Measurements from ENCODE around the gene PSORS1C2.
"Not testable (repeated sequence)": the region's sequence is repeated elsewhere in the genome, so short reads cannot be mapped to it uniquely, and the experiment has no call there.

PSORS1C2 gene

GRCh38 chr6:31138982-31139381, at the start of gene PSORS1C2:
PSORS1C2 (minus strand) TSS chr6:31139066; CDS start chr6:31139026, 40 bp downstream.
- DNase-seq = no peak

GRCh38 chr6:31187780-31188194, 48.9 kb upstream of the PSORS1C2 start:
- no peak for DNase-seq

- no peak for DNase-seq
Observed at GRCh38 chr6:31186052-31186734, 47.3 kb upstream of the PSORS1C2 start.

GRCh38 chr6:31185695-31186051, 46.8 kb upstream of the PSORS1C2 start:
- DNase-seq = not testable (repeated sequence)

DNA sequence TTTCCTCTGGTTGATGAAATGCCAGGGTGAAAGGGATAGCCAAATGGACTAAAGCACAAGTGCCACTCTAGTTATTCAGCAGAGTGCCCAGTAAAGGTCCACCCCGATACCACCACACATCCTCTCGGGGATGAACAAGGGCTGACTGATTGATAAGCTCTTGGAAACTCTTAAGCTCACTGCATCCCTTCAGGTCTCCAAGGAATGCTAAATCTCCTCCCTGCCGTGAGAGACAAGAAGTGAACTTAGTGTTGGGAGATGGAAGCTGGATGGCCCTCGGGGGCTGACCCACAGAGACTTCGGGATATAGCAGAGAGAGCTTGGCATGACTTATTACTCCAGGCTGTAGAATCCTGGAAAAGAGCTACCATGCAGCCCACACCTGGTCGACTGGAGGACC, 45.0 kb upstream of the PSORS1C2 start:
- DNase-seq = not testable (repeated sequence)

DNA sequence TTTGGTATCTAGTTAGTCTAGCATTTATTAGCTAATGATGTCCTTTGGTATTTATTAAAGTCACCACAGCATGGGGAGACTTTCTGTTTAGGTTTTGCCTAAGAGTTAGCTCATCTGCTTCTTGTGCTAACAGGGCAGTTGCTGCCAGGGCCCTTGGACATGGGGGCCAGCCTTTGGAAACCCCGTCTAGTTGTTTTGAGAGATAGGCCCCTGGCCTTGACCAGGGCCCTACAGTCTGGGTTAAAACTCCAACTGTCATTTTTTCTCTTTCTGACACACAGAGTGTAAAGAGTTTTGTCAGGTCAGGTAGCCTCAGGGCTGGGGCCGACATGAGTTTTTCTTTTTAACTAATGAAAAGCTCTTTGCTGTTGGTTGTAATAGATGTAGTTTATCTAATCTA, 44.4 kb upstream of the PSORS1C2 start:
- not testable (repeated sequence) for DNase-seq

DNA sequence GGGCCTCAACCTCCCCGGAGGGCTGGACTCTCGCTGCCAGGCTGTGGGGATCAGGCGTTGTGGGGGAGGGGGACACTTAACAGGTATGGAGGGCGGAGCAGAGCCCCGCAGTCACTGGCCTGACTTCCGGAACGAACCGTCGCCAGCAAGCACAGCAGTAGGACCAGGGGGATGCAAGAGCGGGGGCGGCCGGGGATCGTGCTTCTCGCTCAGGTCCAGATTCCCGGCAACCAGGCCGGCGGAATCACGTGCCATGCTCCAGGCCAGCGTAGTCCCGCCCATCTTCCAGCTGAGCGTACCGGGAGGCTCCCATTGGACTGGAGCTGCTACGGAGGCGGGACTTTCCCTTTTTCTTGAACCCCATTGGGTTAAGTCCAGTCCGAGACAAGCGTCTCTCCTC, 41.6 kb upstream of the PSORS1C2 start:
- DNase-seq = no peak

GRCh38 chr6:31179896-31180295, 41.0 kb upstream of the PSORS1C2 start:
- no peak for DNase-seq

DNA sequence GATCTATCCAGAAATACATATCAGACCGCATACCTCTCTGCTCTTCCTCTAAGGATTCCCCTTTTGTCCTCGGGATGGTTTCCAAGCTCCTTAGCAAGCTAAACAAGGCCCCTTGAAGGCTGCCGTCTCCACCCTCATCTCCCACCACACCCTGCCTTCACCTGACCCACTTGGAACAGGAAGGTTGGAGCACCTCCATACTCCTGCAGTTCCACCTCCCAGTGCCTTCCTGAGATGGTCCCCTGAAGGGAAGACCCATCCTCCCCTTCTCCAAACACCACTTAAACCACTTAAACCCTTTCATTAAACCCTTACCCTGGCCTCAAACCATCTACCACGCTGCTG, 40.1 kb upstream of the PSORS1C2 start:
- no peak for DNase-seq

DNA sequence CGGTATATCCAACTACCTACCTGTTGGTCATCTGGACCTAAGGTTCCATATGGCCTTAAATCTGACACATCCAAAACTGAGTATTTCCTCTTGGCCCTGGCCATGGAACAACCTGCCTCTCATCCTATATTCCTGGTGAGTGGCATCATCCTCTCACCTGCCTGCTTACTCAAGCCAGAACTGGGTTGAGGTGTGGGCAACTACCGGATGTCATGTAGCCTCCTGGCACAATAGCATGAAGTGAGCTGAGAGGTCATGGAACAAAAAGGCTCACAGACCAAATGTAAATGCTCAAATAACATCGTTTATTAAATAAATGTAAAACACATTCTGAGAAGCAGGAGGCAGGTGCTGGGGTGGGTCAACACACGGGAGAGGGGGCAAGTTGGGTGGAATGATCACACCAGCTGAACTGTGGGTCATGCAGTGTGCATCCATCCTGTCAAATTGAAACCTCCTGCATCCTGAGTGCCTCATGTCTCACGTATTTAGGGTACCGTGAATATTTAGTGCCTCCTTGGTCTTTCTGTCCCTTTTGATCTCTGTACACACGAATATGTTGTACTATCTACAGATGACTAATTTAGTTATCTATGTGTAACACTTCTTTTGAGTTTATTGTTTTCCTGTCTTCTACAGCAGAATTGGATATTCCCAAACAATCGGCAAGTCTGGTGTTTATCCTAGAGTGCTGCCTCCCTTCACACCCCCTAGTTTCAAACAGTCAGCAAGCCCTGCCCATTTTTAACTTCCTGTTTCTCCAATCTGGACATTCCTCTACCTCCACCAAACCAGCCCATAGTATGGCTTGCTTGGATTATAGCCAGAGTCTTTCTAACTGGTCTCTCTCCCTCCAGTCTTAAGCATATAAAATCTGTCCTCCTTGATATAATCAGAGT, 39.5 kb upstream of the PSORS1C2 start:
- no peak for DNase-seq

- no peak for DNase-seq
Observed at GRCh38 chr6:31175971-31176370, 37.1 kb upstream of the PSORS1C2 start.

- no peak for DNase-seq
Observed at GRCh38 chr6:31174378-31174777, 35.5 kb upstream of the PSORS1C2 start.

DNA sequence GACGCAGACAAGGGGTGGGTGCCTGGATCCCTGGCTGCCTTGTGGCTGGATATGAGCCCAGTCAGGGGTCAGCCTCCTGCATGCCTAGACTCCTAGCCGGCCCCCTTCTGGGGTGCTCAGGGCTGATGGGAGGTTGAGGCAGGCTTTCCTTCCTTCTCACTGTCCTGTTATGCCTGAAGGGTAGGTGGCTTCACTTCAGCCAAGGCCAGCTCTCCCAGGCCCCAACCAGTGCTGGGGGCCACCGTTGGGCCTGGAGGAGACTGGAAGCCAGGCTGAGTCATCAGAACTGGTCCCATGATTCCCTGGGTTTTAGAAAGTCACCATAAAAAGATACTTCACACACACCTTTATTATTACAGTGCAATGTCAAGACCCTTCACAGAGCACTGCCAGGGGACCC, 34.5 kb upstream of the PSORS1C2 start:
- no peak for DNase-seq

DNA sequence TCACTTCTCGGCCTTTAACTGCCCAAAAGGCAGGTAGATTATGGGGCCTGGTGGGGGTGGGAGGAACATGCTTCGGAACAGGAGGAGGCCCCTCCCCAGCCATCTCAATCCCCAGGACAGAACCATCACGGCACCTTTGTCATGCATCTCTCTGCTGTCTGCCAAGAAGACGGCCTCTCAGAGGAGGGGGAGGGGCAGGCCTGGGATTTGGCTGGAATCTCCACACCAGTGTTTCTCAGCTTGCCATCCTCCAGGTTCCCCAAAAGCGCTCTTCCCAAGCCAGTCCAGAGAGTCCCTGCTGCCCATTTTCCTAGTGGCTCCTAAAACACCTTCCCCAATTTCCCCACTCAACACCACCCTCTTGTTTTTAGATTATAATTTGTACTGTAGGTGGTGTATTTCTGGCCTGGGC, 34.1 kb upstream of the PSORS1C2 start:
- DNase-seq = no peak

DNA sequence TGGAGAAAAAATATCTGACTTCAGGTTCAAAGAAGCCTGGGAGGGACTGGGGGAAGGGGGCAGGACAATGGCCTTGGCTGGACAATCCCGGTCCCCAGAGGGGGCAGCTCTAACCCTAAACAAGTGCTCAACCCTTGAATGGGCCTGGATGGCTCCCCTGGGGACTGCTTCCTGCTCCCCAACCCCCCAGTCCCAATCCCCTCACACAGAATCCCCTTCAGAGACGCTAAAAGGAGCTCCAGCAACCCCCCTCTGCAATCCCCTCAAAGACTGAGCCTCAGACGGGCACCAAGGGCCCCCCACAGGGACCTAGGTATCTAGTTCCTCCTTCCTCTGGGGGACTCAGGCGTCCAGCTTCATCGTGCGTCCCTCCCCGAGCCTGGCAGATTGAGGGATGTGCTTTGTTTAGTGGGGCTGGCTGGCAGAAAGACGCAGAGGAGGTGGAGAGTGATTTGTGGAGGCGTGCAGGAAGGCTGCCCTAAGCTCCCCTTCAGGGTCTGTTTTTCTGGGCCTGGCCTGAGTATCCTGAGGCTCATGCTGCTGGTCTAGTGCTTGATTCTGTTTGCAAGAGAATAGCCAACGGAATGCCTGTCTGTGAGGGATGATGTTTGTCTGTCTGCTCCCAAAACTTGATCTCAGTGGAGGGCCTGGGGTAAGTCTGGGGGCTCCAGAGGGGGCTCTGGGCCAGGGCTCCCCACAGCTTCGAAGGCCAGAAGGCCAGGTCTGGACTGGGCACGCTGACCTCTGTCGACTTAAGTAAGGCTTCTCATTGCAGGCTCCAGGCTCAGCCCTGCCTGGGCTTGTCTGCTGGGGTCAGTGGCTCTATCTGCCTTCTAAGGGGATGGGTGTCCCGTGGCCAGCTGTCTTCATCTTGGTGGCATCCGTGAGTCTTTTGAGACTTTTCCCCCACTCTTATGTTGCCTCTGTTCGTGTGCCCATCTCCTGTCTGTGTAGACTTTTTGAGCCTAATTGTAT, 33.4 kb upstream of the PSORS1C2 start:
- DNase-seq = no peak

DNA sequence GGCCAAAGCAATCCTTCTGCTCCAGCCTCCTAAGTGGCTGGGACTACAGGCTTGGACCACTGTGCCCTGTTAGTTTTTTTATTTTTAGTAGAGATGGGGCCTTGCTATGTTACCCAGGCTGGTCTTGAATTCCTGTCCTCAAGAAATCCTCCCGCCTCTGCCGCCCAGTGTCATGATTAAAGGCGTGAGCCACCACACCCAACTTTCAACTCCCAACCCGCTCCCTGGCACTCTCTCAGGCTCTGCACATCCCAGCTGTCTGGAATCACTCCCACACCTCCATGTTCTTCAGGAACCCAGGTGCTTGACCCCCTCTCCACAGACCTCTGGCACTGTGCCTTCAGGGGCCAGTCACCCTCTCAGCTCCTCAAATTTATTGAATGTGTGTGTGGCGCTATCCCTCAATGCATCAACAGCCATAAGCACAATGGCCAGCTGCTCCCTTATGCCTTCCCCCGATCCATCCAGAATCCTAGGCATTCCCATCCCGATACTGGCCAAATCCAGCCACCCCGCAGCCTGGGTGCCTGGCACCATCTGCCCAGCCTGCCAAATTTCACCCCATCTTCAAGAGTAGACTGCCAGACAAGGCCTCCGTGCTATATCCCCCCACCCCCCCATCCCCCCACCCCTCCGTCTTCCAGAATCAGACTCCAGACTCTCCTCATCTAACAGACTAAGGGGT, 32.3 kb upstream of the PSORS1C2 start:
- no peak for DNase-seq

DNA sequence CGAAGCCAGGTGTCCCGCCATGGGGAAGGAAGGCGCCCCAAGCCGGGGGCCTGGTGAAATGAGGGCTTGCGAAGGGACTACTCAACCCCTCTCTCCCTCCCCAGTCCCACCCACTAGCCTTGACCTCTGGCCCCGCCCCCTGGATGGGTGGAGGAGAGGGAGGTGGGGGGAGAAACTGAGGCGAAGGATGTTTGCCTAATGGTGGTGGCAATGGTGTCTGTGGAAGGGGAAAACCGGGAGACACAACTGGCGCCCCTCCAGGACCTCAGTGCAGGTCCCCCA, 31.7 kb upstream of the PSORS1C2 start, which contains the start of gene POU5F1:
Gene POU5F1 (minus strand): TSS at position 83 of the 282 bp plus-strand sequence. CDS start 62 bp downstream, at position 21.
- DNase-seq = no peak

DNA sequence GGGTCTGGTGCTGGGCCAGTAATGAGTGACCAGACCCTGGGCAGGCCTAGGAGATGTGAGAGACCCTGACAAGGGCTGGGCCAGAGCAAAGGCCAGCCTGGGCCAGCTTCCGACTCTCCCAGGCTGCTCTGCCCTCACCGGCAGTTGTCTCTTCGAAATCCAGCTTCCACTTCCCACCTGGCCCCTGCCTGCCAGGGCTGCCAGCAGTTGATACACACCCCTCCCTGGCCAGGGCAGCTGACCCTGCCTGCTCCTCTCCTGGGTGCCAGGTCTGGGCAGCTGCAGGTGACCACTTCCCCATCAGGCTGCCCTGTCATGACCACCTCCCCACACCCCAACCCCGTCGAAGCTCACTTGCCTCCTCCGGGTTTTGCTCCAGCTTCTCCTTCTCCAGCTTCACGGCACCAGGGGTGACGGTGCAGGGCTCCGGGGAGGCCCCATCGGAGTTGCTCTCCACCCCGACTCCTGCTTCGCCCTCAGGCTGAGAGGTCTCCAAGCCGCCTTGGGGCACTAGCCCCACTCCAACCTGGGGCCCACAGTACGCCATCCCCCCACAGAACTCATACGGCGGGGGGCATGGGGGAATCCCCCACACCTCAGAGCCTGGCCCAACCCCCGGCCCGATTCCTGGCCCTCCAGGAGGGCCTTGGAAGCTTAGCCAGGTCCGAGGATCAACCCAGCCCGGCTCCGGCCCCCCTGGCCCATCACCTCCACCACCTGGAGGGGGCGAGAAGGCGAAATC, 31.2 kb upstream of the PSORS1C2 start:
- DNase-seq = not testable (repeated sequence)

DNA sequence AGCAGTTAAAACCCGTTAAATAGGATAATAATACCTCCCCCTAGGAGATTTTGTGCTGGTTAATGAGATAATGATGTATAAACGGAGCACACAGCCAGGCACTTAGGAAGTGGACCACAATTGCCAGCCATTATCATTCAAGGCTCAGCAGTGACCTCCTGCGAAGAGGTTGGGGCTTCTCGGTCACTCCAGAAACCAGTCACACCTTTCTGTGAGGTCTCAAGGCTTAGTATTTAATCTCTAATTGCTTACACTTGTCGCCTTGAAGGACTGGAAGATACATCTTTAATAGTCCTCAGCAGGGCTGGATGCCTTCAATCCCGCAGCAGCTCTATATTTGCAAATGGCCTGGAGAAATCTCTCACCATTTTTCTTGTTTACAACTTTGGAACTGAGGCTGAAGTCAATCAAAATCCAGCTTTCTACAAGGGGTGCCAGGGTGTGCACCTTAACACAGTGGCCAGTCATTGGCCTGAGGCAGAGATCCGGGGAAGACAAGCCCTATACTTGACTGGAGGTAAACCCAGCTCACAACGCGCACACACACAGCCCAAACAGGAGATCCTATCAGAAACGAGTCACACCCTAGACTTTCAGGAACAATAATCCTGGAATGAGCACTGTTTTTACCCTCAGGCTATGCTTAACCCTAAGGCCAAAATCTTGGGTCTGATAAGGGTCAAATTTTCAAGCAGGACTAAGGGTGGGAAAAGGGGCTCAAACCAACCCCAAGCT, 30.4 kb upstream of the PSORS1C2 start:
- DNase-seq = no peak

- DNase-seq = no peak
Observed at GRCh38 chr6:31168606-31169005, 29.7 kb upstream of the PSORS1C2 start.

DNA sequence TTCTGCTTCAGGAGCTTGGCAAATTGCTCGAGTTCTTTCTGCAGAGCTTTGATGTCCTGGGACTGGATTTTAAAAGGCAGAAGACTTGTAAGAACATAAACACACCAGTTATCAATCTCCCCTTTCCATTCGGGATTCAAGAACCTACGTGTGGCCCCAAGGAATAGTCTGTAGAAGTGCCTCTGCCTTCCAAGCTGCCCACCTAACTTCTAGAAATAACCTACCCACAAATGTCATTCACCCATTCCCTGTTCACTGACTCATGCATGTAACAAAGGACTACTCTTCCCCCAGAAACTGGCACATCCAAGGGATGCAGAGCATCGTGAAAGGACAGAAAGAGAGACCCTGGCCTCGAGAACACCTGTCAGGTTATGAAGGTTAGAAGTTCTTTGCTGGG, 27.1 kb upstream of the PSORS1C2 start:
- DNase-seq = no peak

Measured in DMS79 treated with DMSO at 0.1 percent for 48 hours (cell line).